Erythroblast (primary cell): ENCODE results near the gene MSI2.

Experiments used
- GATA1 ChIP-seq: IDR thresholded peaks from 2 replicates; pipeline ENCODE4 v1.6.1; 2011; ENCODE audit warnings: low read depth, mild to moderate bottlenecking, control low read depth, low read length, moderate library complexity
- POLR2A ChIP-seq: IDR thresholded peaks from 2 replicates; pipeline ENCODE4 v1.6.1; 2011; ENCODE audit warnings: mild to moderate bottlenecking, low read length

GRCh38 chr17:57206928-57207327 is 49.4 kb upstream of the MSI2 start:
- TF ChIP-seq POLR2A = no peak
- no peak for TF ChIP-seq GATA1
